Measurements from ENCODE around the gene B4GALT2.

Gene B4GALT2

DNA sequence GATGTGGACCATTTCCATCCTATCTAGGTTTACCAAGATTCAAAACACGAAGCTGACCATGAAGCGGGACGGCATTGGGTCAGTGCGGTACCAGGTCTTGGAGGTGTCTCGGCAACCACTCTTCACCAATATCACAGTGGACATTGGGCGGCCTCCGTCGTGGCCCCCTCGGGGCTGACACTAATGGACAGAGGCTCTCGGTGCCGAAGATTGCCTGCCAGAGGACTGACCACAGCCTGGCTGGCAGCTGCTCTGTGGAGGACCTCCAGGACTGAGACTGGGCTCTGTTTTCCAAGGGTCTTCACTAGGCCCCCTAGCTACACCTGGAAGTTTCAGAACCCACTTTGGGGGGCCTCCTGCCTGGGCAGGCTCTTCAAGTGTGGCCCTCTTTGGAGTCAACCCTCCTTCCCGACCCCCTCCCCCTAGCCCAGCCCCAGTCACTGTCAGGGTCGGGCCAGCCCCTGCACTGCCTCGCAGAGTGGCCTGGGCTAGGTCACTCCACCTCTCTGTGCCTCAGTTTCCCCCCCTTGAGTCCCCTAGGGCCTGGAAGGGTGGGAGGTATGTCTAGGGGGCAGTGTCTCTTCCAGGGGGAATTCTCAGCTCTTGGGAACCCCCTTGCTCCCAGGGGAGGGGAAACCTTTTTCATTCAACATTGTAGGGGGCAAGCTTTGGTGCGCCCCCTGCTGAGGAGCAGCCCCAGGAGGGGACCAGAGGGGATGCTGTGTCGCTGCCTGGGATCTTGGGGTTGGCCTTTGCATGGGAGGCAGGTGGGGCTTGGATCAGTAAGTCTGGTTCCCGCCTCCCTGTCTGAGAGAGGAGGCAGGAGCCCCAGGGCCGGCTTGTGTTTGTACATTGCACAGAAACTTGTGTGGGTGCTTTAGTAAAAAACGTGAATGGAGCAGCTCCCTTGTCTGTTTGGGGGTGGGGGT, 11.5 kb downstream of the B4GALT2 start:
- Histone ChIP-seq H3K36me3 (replicated peaks; ENCODE audit: insufficient read depth, low read length) (no peaks in the 10 kb centered on the region), H3K9me3 (replicated peaks; ENCODE audit: insufficient read depth, low read length) (no peaks in the 10 kb centered on the region), H3F3A (ENCODE audit: insufficient read depth, low read length) (peaks cover 16% of the 10 kb centered on the region), H3K4me3 (ENCODE audit: low read length) (peak overlapping the region; percentile 75), H3K27ac (ENCODE audit: low read length) (peak overlapping the region; percentile 17; the same call in 1 of the 2 replicates), H4K20me1 (ENCODE audit: insufficient read depth, low read length) (no peaks in the 10 kb centered on the region), H3K9ac (ENCODE audit: low read length) (peak overlapping the region; percentile 37; the same call in 1 of the 2 replicates), H3K79me2 (ENCODE audit: low read length) (no peaks in the 10 kb centered on the region), H3K9me2 (replicated peaks; ENCODE audit: insufficient read depth, low read length) (no peaks in the 10 kb centered on the region), H3K4me2 (ENCODE audit: low read depth, low read length) (peak overlapping the region; percentile 87), H2AFZ (ENCODE audit: low read length) (peak overlapping the region; percentile 91), H3K27me3 (replicated peaks; ENCODE audit: insufficient read depth, low read length) (no peaks in the 10 kb centered on the region), H3K4me1 (ENCODE audit: low read length) (peaks cover 17% of the 10 kb centered on the region)
- TF ChIP-seq EZH2 (optimal IDR thresholded peaks at IDR 0.05; ENCODE audit: low read depth, low read length): no peak
- no peak for TF ChIP-seq EZH2phosphoT487 (IDR thresholded peaks at IDR 0.05; ENCODE audit: low read length)
- peak; percentile 18; the same call in 1 of the 2 replicates for TF ChIP-seq CTCF (IDR thresholded peaks at IDR 0.05; ENCODE audit: low read length)
- no peak for DNase-seq

DNA sequence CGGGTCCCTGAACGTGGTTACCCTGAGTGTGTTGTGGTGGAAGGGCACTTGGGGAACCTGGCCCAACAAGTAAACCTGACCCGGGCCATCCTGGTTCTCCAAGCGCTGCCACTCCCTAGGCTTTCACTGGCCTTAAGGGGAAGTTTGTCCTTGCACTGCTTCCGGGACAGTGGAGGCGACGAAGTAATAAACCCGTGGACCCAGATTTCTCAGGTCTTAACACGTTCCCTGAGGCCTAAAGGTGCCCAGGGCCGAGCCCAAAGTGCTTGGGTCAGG, 12.1 kb downstream of the B4GALT2 start:
- H3K4me3 ChIP-seq (ENCODE audit: low read length): peak overlapping the region; percentile 75
- no peaks in the 10 kb centered on the region for H3K36me3 ChIP-seq (replicated peaks; ENCODE audit: insufficient read depth, low read length)
- H3F3A ChIP-seq (ENCODE audit: insufficient read depth, low read length): peaks cover 16% of the 10 kb centered on the region
- no peaks in the 10 kb centered on the region for H3K9me3 ChIP-seq (replicated peaks; ENCODE audit: insufficient read depth, low read length)
- peak overlapping the region; percentile 91 for H2AFZ ChIP-seq (ENCODE audit: low read length)
- peak overlapping the region; percentile 17; the same call in 1 of the 2 replicates for H3K27ac ChIP-seq (ENCODE audit: low read length)
- no peaks in the 10 kb centered on the region for H3K9me2 ChIP-seq (replicated peaks; ENCODE audit: insufficient read depth, low read length)
- H4K20me1 ChIP-seq (ENCODE audit: insufficient read depth, low read length): no peaks in the 10 kb centered on the region
- H3K9ac ChIP-seq (ENCODE audit: low read length): peak overlapping the region; percentile 37; the same call in 1 of the 2 replicates
- no peaks in the 10 kb centered on the region for H3K79me2 ChIP-seq (ENCODE audit: low read length)
- H3K4me2 ChIP-seq (ENCODE audit: low read depth, low read length): peak overlapping the region; percentile 87
- DNase-seq: no peak
- peaks cover 17% of the 10 kb centered on the region for H3K4me1 ChIP-seq (ENCODE audit: low read length)
- no peaks in the 10 kb centered on the region for H3K27me3 ChIP-seq (replicated peaks; ENCODE audit: insufficient read depth, low read length)
- TF ChIP-seq EZH2 (optimal IDR thresholded peaks at IDR 0.05; ENCODE audit: low read depth, low read length) (no peak), CTCF (IDR thresholded peaks at IDR 0.05; ENCODE audit: low read length) (no peak), EZH2phosphoT487 (IDR thresholded peaks at IDR 0.05; ENCODE audit: low read length) (no peak)

- peak; percentile 82 for DNase-seq
- Histone ChIP-seq H3K9ac (ENCODE audit: low read length) (peak within 1 kb of the TSS; percentile 37; the same call in 1 of the 2 replicates), H3K36me3 (replicated peaks; ENCODE audit: insufficient read depth, low read length) (no peaks in the 10 kb centered on the region), H3K9me3 (replicated peaks; ENCODE audit: insufficient read depth, low read length) (no peaks in the 10 kb centered on the region), H3K27me3 (replicated peaks; ENCODE audit: insufficient read depth, low read length) (no peaks in the 10 kb centered on the region), H3K4me1 (ENCODE audit: low read length) (peaks cover 17% of the 10 kb centered on the region), H3K27ac (ENCODE audit: low read length) (peak within 1 kb of the TSS; percentile 17; the same call in 1 of the 2 replicates), H3K9me2 (replicated peaks; ENCODE audit: insufficient read depth, low read length) (no peaks in the 10 kb centered on the region), H2AFZ (ENCODE audit: low read length) (peak within 1 kb of the TSS; percentile 91), H3K4me3 (ENCODE audit: low read length) (peak within 1 kb of the TSS; percentile 75), H3F3A (ENCODE audit: insufficient read depth, low read length) (peaks cover 16% of the 10 kb centered on the region), H4K20me1 (ENCODE audit: insufficient read depth, low read length) (no peaks in the 10 kb centered on the region), H3K4me2 (ENCODE audit: low read depth, low read length) (peak within 1 kb of the TSS; percentile 87), H3K79me2 (ENCODE audit: low read length) (no peaks in the 10 kb centered on the region)
- no peak for TF ChIP-seq EZH2 (optimal IDR thresholded peaks at IDR 0.05; ENCODE audit: low read depth, low read length)
- TF ChIP-seq CTCF (IDR thresholded peaks at IDR 0.05; ENCODE audit: low read length): no peak
- no peak for TF ChIP-seq EZH2phosphoT487 (IDR thresholded peaks at IDR 0.05; ENCODE audit: low read length)
These were observed 12.6 kb downstream of the B4GALT2 start, which contains the start of gene CCDC24 for GRCh38 chr1:43991476-43992231. CCDC24 (plus strand) TSS chr1:43991599; CDS start chr1:43991879, 280 bp downstream.

Data from MM.1S (cell line).